Endothelial cell of umbilical vein (primary cell): ENCODE measurements around the gene WFIKKN1.

Experiments used
- GATA2 ChIP-seq: IDR thresholded peaks from 2 replicates; pipeline ENCODE4 v1.7.0; 2011; ENCODE audit warnings: low read depth, mild to moderate bottlenecking, moderate library complexity, mixed read lengths, low read length; ENCODE audit not compliant: insufficient read length, insufficient read depth
- POLR2A ChIP-seq: IDR thresholded peaks from 2 replicates; pipeline ENCODE4 v1.6.1; 2012; ENCODE audit warnings: low read depth, mild to moderate bottlenecking, control low read depth, low read length
- POLR2AphosphoS5 ChIP-seq: IDR thresholded peaks from 2 replicates; pipeline ENCODE4 v1.6.1; 2012; ENCODE audit warnings: low read depth, mild to moderate bottlenecking, control low read depth, low read length, moderate library complexity; ENCODE audit not compliant: insufficient read depth
- TF ChIP-seq, protein P1 (sequence below), 2 donors: IDR thresholded peaks; 1 replicate in 1 of 2; 2 replicates in 1 of 2; pipeline ENCODE4 v1.5.1; 2011; ENCODE audit warnings: low read length in 2 of 2, mild to moderate bottlenecking in 2 of 2, moderate library complexity in 2 of 2, control low read depth in 1 of 2, inconsistent platforms in 1 of 2, low read depth in 1 of 2; ENCODE audit not compliant: insufficient read depth in 1 of 2; ENCODE audit errors: extremely low read depth in 1 of 2

GRCh38 chr16:668519-669171, 37.9 kb downstream of the WFIKKN1 start:
- TF ChIP-seq, protein P1, sequence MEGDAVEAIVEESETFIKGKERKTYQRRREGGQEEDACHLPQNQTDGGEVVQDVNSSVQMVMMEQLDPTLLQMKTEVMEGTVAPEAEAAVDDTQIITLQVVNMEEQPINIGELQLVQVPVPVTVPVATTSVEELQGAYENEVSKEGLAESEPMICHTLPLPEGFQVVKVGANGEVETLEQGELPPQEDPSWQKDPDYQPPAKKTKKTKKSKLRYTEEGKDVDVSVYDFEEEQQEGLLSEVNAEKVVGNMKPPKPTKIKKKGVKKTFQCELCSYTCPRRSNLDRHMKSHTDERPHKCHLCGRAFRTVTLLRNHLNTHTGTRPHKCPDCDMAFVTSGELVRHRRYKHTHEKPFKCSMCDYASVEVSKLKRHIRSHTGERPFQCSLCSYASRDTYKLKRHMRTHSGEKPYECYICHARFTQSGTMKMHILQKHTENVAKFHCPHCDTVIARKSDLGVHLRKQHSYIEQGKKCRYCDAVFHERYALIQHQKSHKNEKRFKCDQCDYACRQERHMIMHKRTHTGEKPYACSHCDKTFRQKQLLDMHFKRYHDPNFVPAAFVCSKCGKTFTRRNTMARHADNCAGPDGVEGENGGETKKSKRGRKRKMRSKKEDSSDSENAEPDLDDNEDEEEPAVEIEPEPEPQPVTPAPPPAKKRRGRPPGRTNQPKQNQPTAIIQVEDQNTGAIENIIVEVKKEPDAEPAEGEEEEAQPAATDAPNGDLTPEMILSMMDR (IDR thresholded peaks at IDR 0.05; ENCODE audit: extremely low read depth in 1 of 2, insufficient read depth in 1 of 2, low read depth in 1 of 2, low read length in 2 of 2): no peak
- TF ChIP-seq POLR2AphosphoS5 (no peak), GATA2 (no peak), POLR2A (no peak)
